ENCODE results near the gene GUF1.

Gene GUF1

DNA sequence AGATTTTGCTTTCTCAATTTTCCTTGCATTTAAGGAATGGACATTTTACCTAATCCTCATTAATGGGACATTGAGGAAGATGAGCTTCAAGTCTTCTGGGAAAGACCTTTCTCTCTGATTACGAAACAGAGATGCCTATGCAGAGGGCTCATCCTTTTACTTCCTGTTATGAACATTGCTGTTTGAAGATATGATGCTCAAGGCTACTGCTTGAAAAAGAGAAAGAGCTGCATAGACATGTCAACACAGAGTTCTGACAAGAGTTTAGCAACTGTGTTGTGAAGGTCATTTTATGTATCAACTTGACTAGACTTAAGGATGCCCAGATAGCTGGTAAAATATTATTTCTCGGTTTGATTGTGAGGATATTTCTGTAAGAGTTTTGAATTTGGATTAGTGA lies 62.0 kb downstream of the GUF1 start:
- H3K4me3 ChIP-seq (ENCODE audit: low read depth, low read length) = no peak overlapping the region
- TF ChIP-seq, protein P1, sequence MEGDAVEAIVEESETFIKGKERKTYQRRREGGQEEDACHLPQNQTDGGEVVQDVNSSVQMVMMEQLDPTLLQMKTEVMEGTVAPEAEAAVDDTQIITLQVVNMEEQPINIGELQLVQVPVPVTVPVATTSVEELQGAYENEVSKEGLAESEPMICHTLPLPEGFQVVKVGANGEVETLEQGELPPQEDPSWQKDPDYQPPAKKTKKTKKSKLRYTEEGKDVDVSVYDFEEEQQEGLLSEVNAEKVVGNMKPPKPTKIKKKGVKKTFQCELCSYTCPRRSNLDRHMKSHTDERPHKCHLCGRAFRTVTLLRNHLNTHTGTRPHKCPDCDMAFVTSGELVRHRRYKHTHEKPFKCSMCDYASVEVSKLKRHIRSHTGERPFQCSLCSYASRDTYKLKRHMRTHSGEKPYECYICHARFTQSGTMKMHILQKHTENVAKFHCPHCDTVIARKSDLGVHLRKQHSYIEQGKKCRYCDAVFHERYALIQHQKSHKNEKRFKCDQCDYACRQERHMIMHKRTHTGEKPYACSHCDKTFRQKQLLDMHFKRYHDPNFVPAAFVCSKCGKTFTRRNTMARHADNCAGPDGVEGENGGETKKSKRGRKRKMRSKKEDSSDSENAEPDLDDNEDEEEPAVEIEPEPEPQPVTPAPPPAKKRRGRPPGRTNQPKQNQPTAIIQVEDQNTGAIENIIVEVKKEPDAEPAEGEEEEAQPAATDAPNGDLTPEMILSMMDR (IDR thresholded peaks at IDR 0.05; ENCODE audit: low read depth, low read length, missing control alignments) = no peak
- DNase-seq (ENCODE audit: low read depth) = no peak
